A204.1 (cell line): ENCODE measurements around the gene ZNF280B.
"Not testable (repeated sequence)": the region's sequence is repeated elsewhere in the genome, so short reads cannot be mapped to it uniquely, and the experiment has no call there.

ENCODE experiments used
- FAIRE-seq: peaks from 2 replicates; lab custom pipeline; 2012; peaks lifted over from hg19 to GRCh38; lab: Jason Lieb, UNC

Gene ZNF280B

DNA sequence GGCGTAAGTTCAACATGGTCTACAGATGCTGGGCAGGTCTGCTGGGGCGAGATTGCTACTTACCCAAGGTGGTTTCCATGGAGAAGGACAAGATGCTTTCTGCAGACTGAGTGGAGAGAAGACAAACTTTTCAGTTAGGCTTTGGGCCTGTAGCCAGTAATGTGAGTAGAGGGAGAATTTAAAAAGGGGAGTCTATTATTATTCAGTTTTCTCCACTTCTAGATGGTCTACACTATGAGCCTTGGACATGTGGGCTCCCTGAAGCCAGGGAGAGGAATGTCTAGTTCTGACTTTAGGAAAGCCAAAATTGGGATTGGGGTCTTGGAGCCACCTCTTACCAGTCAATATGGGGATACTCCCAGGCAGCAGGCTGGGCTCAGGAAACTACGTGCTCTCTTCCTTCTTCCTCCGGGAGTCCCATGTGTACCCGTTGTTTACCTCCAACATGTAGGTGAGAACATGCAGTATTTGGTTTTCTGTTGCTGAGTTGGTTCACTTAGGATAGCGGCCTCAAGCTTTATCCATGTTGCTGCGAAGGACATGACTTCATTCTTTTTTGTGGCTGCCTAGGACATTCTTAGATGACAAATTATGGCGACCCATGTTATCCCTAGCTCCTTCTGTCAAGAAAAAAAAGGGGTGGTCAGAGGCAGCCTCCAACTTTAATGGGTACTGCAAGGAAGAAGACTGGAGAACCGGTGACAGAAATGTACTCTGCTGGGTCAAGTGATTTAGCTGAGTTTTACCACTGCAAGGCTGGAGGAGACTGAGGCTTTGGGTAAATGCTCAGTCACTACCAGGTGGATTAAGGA lies 26.3 kb upstream of the ZNF280B start:
- FAIRE-seq = no peak

DNA sequence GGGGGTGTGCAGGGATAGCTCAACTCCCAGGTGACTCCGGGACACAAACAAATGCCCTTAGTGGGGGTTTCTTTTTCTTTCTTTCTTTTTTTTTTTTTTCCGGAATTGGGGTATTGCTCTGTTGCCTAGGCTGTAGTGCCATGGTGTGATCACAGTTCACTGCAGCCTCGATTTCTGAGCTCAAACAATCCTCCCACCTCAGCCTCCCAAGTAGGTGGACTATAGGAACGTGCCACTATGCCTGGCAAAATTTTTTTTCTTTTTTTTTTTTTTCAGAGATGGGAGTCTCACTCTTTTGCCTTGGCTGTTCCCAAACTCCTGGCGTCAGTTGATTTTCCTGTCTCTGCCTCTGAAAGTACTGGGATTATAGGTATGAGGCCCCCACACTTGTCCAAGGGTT lies 25.3 kb upstream of the ZNF280B start:
- no peak for FAIRE-seq

DNA sequence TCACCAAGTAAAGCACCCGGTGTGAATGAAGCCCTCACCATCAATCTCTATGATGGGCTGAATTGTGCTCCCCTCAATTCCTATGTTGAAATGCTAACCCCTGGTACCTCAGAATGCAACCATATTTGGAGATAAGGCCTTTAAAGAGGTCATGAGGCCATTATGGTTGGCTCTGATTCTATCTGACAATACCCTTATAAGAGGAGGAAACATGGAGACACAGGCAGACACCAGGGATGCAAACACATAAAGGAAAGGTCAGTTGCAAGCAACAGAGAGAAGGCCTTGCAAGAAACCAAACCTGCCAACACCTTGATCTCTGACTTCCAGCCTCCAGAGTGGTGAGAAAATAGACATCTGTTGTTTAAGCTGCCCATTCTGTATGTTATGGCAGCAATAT lies 24.9 kb upstream of the ZNF280B start:
- FAIRE-seq = no peak

- not testable (repeated sequence) for FAIRE-seq
Observed at GRCh38 chr22:22532547-22533071, 24.1 kb upstream of the ZNF280B start.

- no peak for FAIRE-seq
Observed at GRCh38 chr22:22531770-22532546, 23.4 kb upstream of the ZNF280B start.

DNA sequence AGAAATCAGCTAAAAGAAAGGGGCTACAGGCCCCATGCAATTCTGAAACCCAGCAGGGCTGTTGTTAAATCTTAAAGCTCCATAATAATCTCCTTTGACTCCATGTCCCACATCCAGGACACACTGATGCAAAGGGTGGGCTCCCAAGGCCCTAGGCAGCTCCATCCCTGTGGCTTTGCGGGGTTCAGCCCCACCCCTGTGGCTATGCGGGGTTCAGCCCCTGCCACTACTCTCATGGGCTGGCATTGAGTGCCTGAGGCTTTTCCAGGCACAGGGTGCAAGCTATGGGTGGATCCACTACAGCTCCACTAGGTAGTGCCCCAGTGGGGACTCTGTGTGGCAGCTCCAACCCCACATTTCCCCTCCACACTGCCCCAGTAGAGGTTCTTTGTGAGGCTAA lies 20.2 kb upstream of the ZNF280B start:
- no peak for FAIRE-seq

GRCh38 chr22:22527312-22527711 lies 18.8 kb upstream of the ZNF280B start:
- no peak for FAIRE-seq

GRCh38 chr22:22526125-22526912 lies 17.8 kb upstream of the ZNF280B start:
- FAIRE-seq = no peak

- no peak for FAIRE-seq
Observed at GRCh38 chr22:22523494-22523893, 15.0 kb upstream of the ZNF280B start.

- FAIRE-seq = no peak
Observed at GRCh38 chr22:22521631-22522030, 13.1 kb upstream of the ZNF280B start.

- no peak for FAIRE-seq
Observed at GRCh38 chr22:22520667-22521602, 12.4 kb upstream of the ZNF280B start.

DNA sequence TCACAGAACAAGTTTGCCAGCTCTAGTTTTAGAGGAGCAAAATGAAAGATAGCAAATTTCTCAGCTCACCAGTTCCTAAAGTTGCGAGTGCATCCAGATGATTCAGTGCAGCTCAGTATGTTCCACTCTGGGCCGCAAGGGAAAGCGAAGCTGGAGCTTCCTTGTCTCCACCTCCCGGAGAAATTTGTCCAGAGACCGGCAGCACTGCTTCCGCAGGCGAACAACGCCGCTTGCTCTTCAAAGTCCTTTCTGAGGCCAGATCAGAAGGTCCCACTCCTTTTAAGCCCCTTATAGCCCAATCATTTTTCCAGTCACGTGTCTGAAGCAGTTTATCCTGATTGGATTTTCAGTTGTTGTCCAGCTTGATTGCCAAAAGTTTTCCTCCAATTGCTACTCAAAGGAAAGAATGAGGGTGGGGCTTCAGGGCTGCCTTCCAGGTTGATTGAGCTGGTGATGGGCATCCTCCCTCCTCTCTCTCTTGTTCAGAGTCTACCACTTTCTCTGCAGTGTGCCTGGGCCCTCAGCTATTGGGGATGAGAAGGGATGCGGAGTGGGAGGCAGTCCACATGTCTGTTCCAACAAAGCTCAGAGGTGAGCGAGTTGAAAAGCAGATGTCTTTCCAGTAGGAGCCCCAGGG lies 11.6 kb upstream of the ZNF280B start, which contains the start of gene ZNF280A:
Gene ZNF280A, minus strand, starts transcription at position 251 of the 637 bp plus-strand sequence. CDS start 4,640 bp downstream, outside the sequence.
- FAIRE-seq = no peak

GRCh38 chr22:22519591-22519990 lies 11.0 kb upstream of the ZNF280B start:
- FAIRE-seq = no peak

- FAIRE-seq = no peak
Observed at GRCh38 chr22:22516992-22517391, 8.4 kb upstream of the ZNF280B start.

DNA sequence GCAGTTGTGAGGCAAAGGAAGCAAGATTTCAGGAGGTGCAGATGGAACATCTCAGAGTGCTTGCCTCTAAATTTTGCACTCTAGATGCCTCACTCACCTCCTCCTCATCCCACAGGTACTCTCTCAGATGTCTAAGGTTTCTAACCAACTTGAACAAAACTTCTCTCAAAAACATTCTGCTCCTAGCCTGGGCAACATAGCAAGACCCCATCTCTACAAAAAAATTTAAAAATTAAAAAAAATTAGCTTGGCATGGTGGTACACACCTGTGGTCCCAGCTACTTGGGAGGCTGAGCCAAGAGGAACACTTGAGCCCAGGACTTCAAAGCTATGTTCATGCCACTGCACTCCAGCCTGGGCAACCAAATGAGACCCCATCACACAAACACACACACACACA lies 7.3 kb upstream of the ZNF280B start:
- no peak for FAIRE-seq

DNA sequence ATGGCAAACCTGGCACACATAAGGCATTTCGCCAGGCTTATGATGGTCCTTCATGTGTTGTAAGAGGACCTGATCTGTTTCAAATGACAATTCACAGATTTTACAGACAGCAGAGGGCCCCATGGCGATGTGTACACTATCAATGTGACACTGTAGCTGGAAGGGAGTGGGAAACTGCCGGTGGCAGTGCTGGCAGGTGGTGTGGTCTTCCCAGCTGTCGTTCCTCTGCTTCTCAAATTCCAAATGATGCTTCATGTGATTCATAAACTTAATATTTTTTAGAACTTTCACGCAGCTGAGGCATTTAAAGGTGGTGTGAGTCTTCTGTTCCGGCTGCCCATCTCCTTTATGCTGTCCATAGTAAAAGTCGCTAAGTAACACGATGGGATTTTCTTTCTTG lies 5.9 kb upstream of the ZNF280B start:
- FAIRE-seq = not testable (repeated sequence)

- FAIRE-seq = no peak
Observed at GRCh38 chr22:22513619-22514018, 5.1 kb upstream of the ZNF280B start.

DNA sequence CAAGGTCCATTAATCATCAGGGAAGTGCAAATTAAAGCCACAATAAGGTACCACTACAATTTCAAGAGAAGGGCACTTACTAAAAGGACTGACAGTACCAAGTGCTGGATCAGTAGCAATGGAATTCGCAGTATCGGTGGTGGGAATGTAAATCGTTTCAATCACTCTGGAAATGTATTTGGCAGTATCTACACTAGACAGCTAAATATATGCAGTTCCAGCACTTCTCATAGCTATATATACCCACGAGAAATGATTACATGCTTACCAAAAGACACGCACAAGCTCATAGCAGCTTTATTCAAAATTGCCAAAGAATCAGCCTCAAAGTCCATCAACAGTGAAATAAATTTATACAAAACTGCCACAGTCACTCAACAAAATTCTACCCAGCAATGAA lies 4.4 kb upstream of the ZNF280B start:
- no peak for FAIRE-seq

DNA sequence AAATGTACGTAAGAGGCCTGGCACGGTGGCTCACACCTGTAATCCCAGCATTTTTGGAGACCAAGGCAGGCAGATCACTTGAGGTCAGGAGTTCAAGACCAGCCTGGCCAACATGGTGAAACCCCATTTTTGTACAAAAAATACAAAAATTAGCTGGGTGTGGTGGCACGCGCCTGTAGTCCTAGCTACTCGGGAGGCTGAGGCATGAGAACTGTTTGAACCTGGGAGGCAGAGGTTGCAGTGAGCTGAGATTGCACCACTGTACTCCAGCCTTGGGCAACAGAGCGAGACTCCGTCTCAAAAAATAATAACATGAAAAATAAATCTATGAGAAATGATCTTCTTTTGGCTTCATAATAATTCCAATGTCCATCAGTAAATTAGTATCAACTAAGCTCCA lies 2.3 kb upstream of the ZNF280B start:
- not testable (repeated sequence) for FAIRE-seq

- not testable (repeated sequence) for FAIRE-seq
Observed at GRCh38 chr22:22509912-22510311, 1.4 kb upstream of the ZNF280B start.
